Central memory CD8-positive, alpha-beta T cell (primary cell): ENCODE measurements around the gene TMTC1.

Source experiments
- ATAC-seq: fragments of 150-1000 bp; cut with Tn5 transposase; replicated peaks from 2 replicates; pipeline ENCODE4 v1.10.0; 2022; ENCODE audit warnings: mild to moderate bottlenecking, moderate FRiP score, moderate number of reproducible peaks; ENCODE audit not compliant: poor library complexity, severe bottlenecking; ENCODE audit errors: extremely low read depth
- DNase-seq, 2 donors: peaks; one replicate each; pipeline ENCODE4 v3.0.0; 2021; ENCODE audit warnings: low spot score in 2 of 2
- H3K27ac Mint-ChIP-seq: one replicate; pipeline ENCODE4 v1.8.0; 2022; ENCODE audit warnings: low read depth, mild to moderate bottlenecking, moderate library complexity, mixed read lengths
- H3K27me3 Mint-ChIP-seq: one replicate; pipeline ENCODE4 v1.8.0; 2022; ENCODE audit warnings: mixed read lengths
- H3K36me3 Mint-ChIP-seq: one replicate; pipeline ENCODE4 v1.8.0; 2022; ENCODE audit warnings: mild to moderate bottlenecking, moderate library complexity, mixed read lengths; ENCODE audit not compliant: insufficient read depth
- H3K4me1 Mint-ChIP-seq: one replicate; pipeline ENCODE4 v1.8.0; 2022; ENCODE audit warnings: mixed read lengths
- H3K4me3 Mint-ChIP-seq: one replicate; pipeline ENCODE4 v1.8.0; 2022; ENCODE audit warnings: mild to moderate bottlenecking, moderate library complexity, mixed read lengths
- H3K9me3 Mint-ChIP-seq: one replicate; pipeline ENCODE4 v1.8.0; 2022; ENCODE audit warnings: mixed read lengths

Gene TMTC1

DNA sequence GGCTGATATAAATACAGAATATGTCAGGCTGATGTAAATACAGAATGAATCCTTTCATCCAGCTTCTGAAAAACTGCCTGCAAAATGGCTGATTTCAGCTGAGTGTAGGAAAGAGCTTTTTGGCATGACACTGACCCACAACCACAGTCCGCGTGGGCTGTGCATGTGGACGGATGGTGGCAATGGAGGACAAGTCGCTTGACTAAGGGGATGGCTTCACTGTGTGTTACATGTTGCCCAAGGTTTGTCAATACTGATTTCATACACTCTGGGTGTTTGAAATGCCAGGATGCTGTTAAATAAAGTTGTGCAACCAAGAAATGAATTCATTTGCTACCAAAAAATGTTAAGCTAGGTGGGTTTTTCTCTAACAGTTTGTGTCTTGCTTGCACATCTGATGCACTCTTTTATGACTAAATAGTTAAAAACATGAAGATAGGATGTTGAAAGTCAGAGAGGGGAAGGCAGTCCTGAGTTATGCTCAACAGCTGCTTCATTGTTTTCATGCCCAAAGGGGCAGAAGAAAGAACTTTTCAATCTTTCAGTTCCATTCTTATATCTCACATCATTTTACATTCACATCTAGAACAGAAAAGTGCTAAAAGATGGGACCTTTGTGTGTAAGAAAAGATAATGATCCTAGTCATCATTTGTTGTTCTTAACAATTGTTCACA is 249.8 kb downstream of the TMTC1 start:
- ATAC-seq = no peak
- H3K4me1 Mint-ChIP-seq = no peaks in the 10 kb centered on the region
- peaks cover 36% of the 10 kb centered on the region for H3K27me3 Mint-ChIP-seq
- H3K27ac Mint-ChIP-seq = no peak overlapping the region
- H3K4me3 Mint-ChIP-seq = no peak overlapping the region
- no peaks in the 10 kb centered on the region for H3K9me3 Mint-ChIP-seq
- H3K36me3 Mint-ChIP-seq = no peaks in the 10 kb centered on the region
- DNase-seq = no peak

DNA sequence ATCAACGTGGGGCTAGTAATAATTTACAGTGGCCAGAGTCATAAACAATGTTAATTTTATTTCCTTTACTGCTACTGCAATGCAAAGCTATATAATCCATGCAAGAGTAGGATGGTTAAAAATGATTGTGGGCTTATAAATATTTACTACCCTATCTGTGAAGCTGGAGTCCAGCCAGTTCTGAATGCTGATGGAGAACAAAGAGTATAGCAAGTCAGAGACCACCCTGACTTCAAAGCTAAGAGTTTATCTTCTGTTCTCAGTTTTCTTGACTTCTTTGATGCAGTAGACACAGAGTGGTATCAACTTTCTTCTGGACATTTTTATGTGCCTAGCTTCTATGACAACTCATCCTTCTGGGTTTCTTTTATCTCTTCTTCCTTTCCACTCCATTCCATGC is 252.3 kb downstream of the TMTC1 start:
- no peak overlapping the region for H3K27ac Mint-ChIP-seq
- peaks cover 36% of the 10 kb centered on the region for H3K27me3 Mint-ChIP-seq
- H3K9me3 Mint-ChIP-seq = no peaks in the 10 kb centered on the region
- ATAC-seq = no peak
- no peak overlapping the region for H3K4me3 Mint-ChIP-seq
- DNase-seq = no peak
- H3K36me3 Mint-ChIP-seq = no peaks in the 10 kb centered on the region
- H3K4me1 Mint-ChIP-seq = no peaks in the 10 kb centered on the region

DNA sequence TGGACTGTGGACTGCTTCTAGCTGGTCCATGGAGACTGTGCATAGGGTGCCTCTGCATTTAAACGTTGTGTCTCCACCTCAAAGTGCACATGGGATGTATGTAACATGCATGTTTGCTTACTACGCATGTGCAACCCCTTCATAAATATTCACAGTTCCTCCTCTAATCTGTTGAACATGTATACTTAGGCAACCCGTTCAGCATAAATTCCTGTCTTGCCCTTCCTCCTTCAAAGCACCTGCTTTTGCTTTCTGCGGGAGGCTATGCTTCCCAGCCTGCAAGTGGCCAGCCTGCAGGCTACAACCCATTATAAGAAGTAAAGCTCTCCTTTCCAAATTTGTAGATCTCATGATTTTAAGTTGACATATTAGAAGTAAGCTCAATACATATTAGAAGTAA is 253.3 kb downstream of the TMTC1 start:
- H3K27ac Mint-ChIP-seq = no peak overlapping the region
- no peaks in the 10 kb centered on the region for H3K4me1 Mint-ChIP-seq
- H3K27me3 Mint-ChIP-seq = peaks cover 36% of the 10 kb centered on the region
- DNase-seq (no peak), ATAC-seq (no peak)
- no peaks in the 10 kb centered on the region for H3K9me3 Mint-ChIP-seq
- no peak overlapping the region for H3K4me3 Mint-ChIP-seq
- no peaks in the 10 kb centered on the region for H3K36me3 Mint-ChIP-seq

DNA sequence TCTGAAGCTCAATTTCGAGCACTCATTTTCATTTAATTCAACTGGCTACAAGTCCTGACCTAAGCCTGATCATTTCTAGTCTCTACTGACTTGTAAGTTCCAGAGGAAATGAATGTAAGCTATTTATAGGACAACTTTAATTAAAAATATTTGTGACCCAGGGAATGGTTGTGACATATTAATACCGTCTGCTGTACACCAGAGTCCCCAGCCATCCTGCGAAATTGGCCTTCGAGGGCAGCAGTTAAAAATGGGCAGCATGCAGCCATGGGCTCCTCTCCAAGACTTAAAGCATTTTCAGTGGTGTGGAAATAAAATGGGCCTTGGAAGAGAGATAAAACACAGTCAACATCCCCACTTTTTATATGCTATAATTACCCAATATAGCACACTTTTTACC is 255.6 kb downstream of the TMTC1 start:
- ATAC-seq = no peak

DNA sequence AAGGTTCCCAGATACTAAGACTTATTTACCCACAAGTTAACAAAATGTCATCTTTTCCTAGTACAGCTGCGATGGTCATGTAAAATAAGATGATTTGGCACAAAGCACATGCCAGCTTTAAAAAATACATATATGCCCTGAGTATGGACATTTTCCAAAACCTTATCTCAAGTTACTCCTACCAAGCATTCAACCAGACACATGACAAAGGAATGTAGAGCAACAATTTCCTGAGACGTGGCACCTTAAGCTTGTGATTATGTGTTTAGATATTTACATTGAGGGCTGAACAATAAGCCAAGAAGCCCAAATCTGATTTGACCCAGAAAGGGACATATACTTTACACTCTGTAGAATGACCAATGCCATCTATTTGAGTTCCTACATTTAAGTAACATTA is 261.8 kb downstream of the TMTC1 start:
- H3K4me1 Mint-ChIP-seq = no peaks in the 10 kb centered on the region
- H3K9me3 Mint-ChIP-seq = no peaks in the 10 kb centered on the region
- DNase-seq (no peak), ATAC-seq (no peak)
- H3K36me3 Mint-ChIP-seq = no peaks in the 10 kb centered on the region
- no peak overlapping the region for H3K4me3 Mint-ChIP-seq
- H3K27ac Mint-ChIP-seq = no peak overlapping the region
- H3K27me3 Mint-ChIP-seq = peaks cover 9% of the 10 kb centered on the region

More for the DNA sequence above, 255.6 kb downstream of the TMTC1 start:
- Mint-ChIP-seq H3K4me1 (no peaks in the 10 kb centered on the region), H3K27me3 (peaks cover 40% of the 10 kb centered on the region), H3K27ac (no peak overlapping the region), H3K36me3 (no peaks in the 10 kb centered on the region), H3K9me3 (no peaks in the 10 kb centered on the region), H3K4me3 (no peak overlapping the region)
- DNase-seq = no peak

DNA sequence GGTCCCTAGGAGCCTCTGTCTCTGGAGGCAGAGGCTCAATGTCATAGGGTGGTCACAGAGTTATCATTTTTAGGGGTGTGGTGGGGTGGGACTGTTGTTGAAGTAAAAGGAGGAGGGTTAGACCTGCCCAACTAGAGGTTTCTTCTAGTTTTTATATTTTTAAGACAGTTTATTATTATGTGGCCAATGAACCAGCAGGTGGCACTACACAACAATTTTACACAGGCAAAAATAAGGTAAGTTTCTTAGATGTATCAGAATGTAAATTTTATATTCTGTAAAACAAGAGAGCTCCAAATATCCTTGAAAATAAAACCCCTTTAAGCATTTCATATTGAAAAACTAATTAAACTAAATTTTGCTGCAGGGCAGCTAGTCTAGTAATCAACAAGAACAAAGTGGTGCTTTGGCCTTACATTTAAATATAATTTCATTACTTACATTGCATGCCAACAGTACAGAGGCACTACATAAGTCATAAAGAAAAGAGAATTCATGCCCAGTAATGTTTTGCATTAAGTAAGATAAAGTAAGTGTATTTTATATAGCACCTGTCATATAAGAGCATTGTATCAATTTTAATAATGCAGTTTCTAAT is 264.1 kb downstream of the TMTC1 start:
- Mint-ChIP-seq H3K27ac (no peak overlapping the region), H3K4me3 (no peak overlapping the region), H3K27me3 (peaks cover 15% of the 10 kb centered on the region), H3K36me3 (no peaks in the 10 kb centered on the region), H3K4me1 (no peaks in the 10 kb centered on the region), H3K9me3 (no peaks in the 10 kb centered on the region)
- ATAC-seq (no peak), DNase-seq (no peak)

DNA sequence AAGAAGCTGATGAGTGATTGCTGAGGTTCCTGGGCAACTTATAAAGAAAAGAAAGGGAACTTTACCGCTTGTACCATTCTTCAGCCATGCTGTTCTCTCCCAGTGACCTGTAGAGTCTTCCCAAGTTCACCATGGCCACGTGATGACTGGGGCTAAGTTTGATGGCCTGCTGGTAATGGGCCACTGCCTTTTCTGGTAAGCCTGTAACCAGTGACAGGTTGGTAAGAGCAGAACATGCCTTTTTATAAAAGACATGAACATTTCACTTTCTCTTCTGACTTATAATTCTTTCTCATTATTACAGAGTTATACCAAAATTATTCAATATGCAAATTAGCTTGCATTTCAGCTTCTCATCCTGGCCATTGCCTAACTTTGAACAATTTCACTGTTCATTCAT is 265.3 kb downstream of the TMTC1 start:
- Mint-ChIP-seq H3K9me3 (no peaks in the 10 kb centered on the region), H3K4me1 (no peaks in the 10 kb centered on the region), H3K4me3 (no peak overlapping the region), H3K27me3 (peaks cover 25% of the 10 kb centered on the region), H3K27ac (no peak overlapping the region), H3K36me3 (no peaks in the 10 kb centered on the region)
- ATAC-seq (no peak), DNase-seq (no peak)

DNA sequence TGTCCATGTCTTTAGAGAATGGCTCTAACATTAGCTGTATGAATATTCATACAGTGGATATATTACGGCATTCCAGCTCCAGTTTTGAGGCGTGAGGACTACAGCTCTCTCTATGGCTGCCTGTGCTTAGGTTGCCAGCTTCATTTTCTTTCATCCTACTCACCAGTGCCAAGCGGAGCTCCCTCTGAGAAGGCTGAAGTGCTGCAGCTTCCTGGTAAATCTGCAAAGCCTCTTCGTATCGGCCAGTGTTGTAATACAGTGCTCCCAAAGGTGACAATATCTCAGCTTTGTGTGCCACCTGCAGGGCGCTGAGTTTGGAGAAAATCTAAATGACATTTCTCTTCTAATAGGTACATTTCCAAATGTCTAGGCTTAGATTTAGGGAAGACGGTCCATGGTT is 266.5 kb downstream of the TMTC1 start:
- no peaks in the 10 kb centered on the region for H3K4me1 Mint-ChIP-seq

DNA sequence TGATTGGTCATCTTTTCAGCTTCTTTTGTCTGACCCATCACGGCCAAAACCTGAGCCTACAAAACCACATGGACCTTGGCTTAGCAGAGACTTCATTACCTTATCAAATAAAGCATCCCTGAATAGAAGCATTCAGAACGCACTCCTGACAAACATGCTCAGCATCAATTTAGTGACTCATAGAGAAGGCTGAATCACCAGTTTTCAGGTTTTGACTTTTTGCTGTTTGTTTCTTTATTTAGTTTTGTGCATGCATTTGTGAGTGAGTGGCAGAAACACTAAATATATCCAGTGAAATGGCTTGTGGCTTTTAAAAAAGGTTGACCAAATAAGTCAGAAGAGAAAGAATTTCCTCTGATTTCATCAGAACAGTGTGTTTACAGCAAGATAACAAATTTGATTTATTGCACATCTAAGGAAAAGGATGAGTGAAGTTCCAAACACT is 267.3 kb downstream of the TMTC1 start:
- DNase-seq = no peak
- Mint-ChIP-seq H3K27ac (no peak overlapping the region), H3K9me3 (no peaks in the 10 kb centered on the region), H3K4me3 (no peak overlapping the region), H3K4me1 (no peaks in the 10 kb centered on the region), H3K36me3 (no peaks in the 10 kb centered on the region), H3K27me3 (peaks cover 26% of the 10 kb centered on the region)
- ATAC-seq = no peak

More for the DNA sequence above, 266.5 kb downstream of the TMTC1 start:
- no peaks in the 10 kb centered on the region for H3K9me3 Mint-ChIP-seq
- peaks cover 26% of the 10 kb centered on the region for H3K27me3 Mint-ChIP-seq
- H3K4me3 Mint-ChIP-seq = no peak overlapping the region
- ATAC-seq (no peak), DNase-seq (no peak)
- H3K27ac Mint-ChIP-seq = no peak overlapping the region
- no peaks in the 10 kb centered on the region for H3K36me3 Mint-ChIP-seq

DNA sequence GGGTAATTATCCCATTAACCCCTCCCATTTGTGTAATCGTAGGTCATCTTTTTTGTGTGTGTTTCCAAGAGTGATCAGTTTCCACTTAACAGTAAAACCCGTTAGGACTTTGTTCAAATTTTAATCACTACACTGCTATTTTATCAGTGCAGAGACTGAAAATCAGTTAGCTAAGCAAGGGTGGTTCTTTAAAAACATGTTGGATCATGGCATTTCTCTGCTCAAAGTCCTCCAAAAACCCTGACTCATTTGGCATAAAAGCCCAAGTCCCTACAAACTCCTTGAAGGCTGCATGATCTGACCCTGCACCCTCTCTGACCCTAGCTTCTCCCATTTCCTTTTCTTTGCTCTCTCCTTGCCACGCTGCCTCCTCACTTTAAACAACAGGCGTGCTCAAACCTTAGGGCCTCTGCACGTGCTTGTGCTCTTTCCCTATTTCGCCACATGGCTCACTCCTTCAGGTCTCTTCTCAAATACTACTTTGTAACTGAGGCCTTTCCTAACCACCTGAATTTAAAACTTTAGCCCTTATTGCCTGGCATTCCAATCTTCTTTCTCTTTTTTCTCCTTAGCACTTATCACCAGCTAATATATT is 273.1 kb downstream of the TMTC1 start:
- Mint-ChIP-seq H3K4me3 (no peak overlapping the region), H3K27ac (no peak overlapping the region), H3K36me3 (no peaks in the 10 kb centered on the region), H3K27me3 (peaks cover 62% of the 10 kb centered on the region), H3K4me1 (no peaks in the 10 kb centered on the region), H3K9me3 (no peaks in the 10 kb centered on the region)
- ATAC-seq = no peak
- DNase-seq = no peak

DNA sequence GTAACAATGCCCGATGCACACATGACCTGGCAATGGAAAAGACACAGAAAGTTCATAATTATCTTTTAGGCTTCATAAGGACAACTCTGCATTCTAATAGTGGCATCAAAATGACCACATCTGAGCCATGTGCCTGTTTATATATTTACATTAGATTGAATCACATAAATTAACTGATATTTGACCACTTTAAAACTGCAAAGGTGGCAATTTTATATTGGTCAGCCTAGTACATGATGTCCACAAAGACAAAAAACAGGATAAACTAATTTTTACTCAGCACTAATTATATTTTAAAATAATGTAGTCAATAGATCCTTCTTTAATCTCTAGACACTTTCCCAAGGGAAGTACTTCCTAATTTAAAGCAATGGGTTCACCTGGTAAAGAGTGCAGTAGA is 274.2 kb downstream of the TMTC1 start:
- H3K9me3 Mint-ChIP-seq = no peaks in the 10 kb centered on the region
- DNase-seq = no peak
- no peaks in the 10 kb centered on the region for H3K36me3 Mint-ChIP-seq
- H3K4me1 Mint-ChIP-seq = no peaks in the 10 kb centered on the region
- no peak overlapping the region for H3K4me3 Mint-ChIP-seq
- peaks cover 50% of the 10 kb centered on the region for H3K27me3 Mint-ChIP-seq
- no peak overlapping the region for H3K27ac Mint-ChIP-seq
- ATAC-seq = no peak

DNA sequence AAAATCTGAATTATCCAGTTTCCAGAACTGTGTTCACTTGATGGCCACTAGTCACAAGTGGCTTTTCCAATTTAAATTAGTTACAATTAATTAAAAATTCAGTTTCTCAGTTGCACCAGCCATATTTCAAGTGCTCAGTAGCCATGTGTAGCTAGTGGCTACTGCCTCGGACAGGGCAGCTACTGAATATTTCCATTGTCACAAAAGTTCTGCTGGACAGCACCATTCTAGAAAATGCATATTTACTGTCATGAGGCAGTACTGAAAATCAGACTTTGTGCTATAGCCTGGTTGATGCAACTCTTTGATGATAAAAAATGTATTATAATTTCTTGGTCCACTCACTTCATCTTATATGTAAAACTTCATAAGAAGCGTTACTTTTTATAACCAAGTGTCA is 274.8 kb downstream of the TMTC1 start:
- DNase-seq (no peak), ATAC-seq (no peak)

DNA sequence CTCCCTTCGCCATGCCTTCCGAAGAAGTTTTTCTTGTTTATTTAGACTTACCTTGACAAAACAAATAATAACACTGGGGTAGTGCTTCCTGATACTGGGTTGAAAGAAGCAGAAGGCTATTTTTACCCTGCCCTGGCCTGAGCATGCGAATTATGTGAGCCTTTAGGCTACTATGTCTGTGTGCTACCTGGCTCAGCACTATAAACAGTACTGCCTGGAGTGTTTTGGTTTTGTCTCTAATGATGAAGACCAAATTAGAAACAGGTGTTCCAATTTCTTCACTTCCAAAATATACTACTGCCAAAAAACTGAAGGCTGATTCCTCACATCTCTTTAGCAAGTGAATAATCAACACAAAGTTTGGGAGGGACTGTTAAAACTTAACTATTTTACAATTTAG is 278.6 kb downstream of the TMTC1 start:
- no peaks in the 10 kb centered on the region for H3K4me1 Mint-ChIP-seq
- H3K4me3 Mint-ChIP-seq = no peak overlapping the region
- H3K27me3 Mint-ChIP-seq = peaks cover 27% of the 10 kb centered on the region
- ATAC-seq = no peak
- DNase-seq = no peak
- H3K9me3 Mint-ChIP-seq = no peaks in the 10 kb centered on the region
- no peaks in the 10 kb centered on the region for H3K36me3 Mint-ChIP-seq
- no peak overlapping the region for H3K27ac Mint-ChIP-seq

More for the DNA sequence above, 274.8 kb downstream of the TMTC1 start:
- H3K27ac Mint-ChIP-seq = no peak overlapping the region
- peaks cover 44% of the 10 kb centered on the region for H3K27me3 Mint-ChIP-seq
- H3K36me3 Mint-ChIP-seq = no peaks in the 10 kb centered on the region
- H3K4me1 Mint-ChIP-seq = no peaks in the 10 kb centered on the region
- H3K4me3 Mint-ChIP-seq = no peak overlapping the region
- H3K9me3 Mint-ChIP-seq = no peaks in the 10 kb centered on the region
